Measurements from ENCODE around the gene PRDM16. TPM values are rescaled to one million over a fixed set of nuclear protein-coding genes. Genes with fewer than 3 reads are reported as not detected.

Gene PRDM16
- total RNA-seq, 2 experiments from 2014 or later = not detected

- TF ChIP-seq, protein P1, sequence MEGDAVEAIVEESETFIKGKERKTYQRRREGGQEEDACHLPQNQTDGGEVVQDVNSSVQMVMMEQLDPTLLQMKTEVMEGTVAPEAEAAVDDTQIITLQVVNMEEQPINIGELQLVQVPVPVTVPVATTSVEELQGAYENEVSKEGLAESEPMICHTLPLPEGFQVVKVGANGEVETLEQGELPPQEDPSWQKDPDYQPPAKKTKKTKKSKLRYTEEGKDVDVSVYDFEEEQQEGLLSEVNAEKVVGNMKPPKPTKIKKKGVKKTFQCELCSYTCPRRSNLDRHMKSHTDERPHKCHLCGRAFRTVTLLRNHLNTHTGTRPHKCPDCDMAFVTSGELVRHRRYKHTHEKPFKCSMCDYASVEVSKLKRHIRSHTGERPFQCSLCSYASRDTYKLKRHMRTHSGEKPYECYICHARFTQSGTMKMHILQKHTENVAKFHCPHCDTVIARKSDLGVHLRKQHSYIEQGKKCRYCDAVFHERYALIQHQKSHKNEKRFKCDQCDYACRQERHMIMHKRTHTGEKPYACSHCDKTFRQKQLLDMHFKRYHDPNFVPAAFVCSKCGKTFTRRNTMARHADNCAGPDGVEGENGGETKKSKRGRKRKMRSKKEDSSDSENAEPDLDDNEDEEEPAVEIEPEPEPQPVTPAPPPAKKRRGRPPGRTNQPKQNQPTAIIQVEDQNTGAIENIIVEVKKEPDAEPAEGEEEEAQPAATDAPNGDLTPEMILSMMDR (conservative IDR thresholded peaks at IDR 0.05; ENCODE audit: low read length) = no peak
- TF ChIP-seq EZH2phosphoT487 (IDR thresholded peaks at IDR 0.05; ENCODE audit: borderline replicate concordance, low read depth, low read length) = no peak
- H3K4me1 ChIP-seq (ENCODE audit: insufficient read depth, low read length, poor library complexity, severe bottlenecking) = no peaks in the 10 kb centered on the region
- H3K79me2 ChIP-seq (ENCODE audit: insufficient read depth, low read depth, low read length) = no peaks in the 10 kb centered on the region
- no peak overlapping the region for H3K4me2 ChIP-seq (ENCODE audit: low read length)
- no TSS peak for BruUV-seq (replicated peaks)
- H3K27ac ChIP-seq (ENCODE audit: low read depth, low read length, poor library complexity, severe bottlenecking) = no peak overlapping the region
- no peaks in the 10 kb centered on the region for H3K36me3 ChIP-seq (ENCODE audit: insufficient read depth, low read length)
- no peak overlapping the region for H3K4me3 ChIP-seq (ENCODE audit: low read depth, low read length, poor library complexity, severe bottlenecking)
- H3K9me3 ChIP-seq (ENCODE audit: low read length) = no peaks in the 10 kb centered on the region
- no peaks in the 10 kb centered on the region for H4K20me1 ChIP-seq (ENCODE audit: insufficient read depth, low read length)
- DNase-seq (ENCODE audit: low spot score) = no peak
- H3K9me2 ChIP-seq (ENCODE audit: insufficient read depth, low read length) = no peaks in the 10 kb centered on the region
- intact Hi-C loops (cut with micrococcal nuclease; ENCODE audit: unreplicated experiment) = no loop called here
- H2AFZ ChIP-seq (ENCODE audit: low read length) = no peak overlapping the region
- ChIA-PET POLR2A (no interaction called here), CTCF (ENCODE audit: unreplicated experiment) (no interaction called here)
Observed at GRCh38 chr1:3060127-3060526, 8.9 kb upstream of the PRDM16 start.

DNA sequence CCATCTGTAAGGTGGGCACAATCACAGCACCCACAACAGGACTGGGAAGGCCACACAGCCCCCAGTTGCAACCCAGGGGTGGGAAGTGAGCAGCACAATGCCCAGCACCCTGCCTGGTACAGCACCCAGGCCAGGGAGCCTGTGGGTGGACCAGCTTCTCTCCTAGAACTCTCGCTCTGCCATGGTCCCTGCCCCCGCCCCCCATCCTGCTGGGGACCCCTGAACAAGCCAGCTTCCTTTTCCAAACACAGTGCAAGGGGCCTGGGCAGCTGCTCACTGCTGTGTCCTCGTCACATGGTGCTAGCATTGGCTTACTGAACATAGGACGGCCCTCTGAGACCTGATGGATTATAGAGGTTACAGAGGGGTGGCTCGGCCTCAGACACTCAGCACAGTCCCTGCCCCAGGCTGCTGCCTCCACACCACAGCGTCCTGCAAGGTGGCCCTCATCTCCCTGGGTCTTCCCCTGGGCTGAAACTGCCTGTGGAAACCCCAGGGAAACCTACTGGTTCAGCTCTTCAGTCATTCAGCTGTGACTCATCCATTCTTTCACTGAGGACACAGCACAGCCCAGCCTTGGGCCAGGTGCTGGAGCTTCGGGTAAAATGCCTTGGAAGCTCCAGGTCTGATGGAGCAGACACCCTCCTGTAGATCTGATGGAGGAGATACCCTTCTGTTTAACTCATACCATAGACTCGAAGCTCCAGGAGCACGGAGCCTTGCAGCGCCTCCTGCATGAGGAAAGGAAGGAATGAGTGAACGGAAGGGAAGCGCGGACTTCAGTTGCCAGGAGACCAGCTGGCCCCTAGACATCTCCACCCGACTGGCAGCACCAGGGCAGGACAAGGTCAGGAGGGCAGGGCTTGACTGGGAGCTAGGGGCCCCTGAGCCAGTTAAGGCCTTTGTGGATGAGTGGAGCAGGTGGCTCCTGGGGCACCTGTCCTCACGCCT, 8.1 kb upstream of the PRDM16 start:
- H3K79me2 ChIP-seq (ENCODE audit: insufficient read depth, low read depth, low read length) = no peaks in the 10 kb centered on the region
- H3K9me2 ChIP-seq (ENCODE audit: insufficient read depth, low read length) = no peaks in the 10 kb centered on the region
- CTCF ChIA-PET (ENCODE audit: unreplicated experiment) = no interaction called here
- no peaks in the 10 kb centered on the region for H4K20me1 ChIP-seq (ENCODE audit: insufficient read depth, low read length)
- intact Hi-C loops (cut with micrococcal nuclease; ENCODE audit: unreplicated experiment) = no loop called here
- no peak overlapping the region for H3K4me2 ChIP-seq (ENCODE audit: low read length)
- no peak overlapping the region for H3K4me3 ChIP-seq (ENCODE audit: low read depth, low read length, poor library complexity, severe bottlenecking)
- POLR2A ChIA-PET = no interaction called here
- TF ChIP-seq EZH2phosphoT487 (IDR thresholded peaks at IDR 0.05; ENCODE audit: borderline replicate concordance, low read depth, low read length) = no peak
- TF ChIP-seq, protein P1 (conservative IDR thresholded peaks at IDR 0.05; ENCODE audit: low read length) = no peak
- no peaks in the 10 kb centered on the region for H3K36me3 ChIP-seq (ENCODE audit: insufficient read depth, low read length)
- DNase-seq (ENCODE audit: low spot score) = no peak
- no peak overlapping the region for H2AFZ ChIP-seq (ENCODE audit: low read length)
- no peaks in the 10 kb centered on the region for H3K4me1 ChIP-seq (ENCODE audit: insufficient read depth, low read length, poor library complexity, severe bottlenecking)
- no TSS peak for BruUV-seq (replicated peaks)
- no peaks in the 10 kb centered on the region for H3K9me3 ChIP-seq (ENCODE audit: low read length)
- H3K27ac ChIP-seq (ENCODE audit: low read depth, low read length, poor library complexity, severe bottlenecking) = no peak overlapping the region

GRCh38 chr1:3061566-3061965, 7.4 kb upstream of the PRDM16 start:
- Histone ChIP-seq H3K4me1 (ENCODE audit: insufficient read depth, low read length, poor library complexity, severe bottlenecking) (no peaks in the 10 kb centered on the region), H3K4me3 (ENCODE audit: low read depth, low read length, poor library complexity, severe bottlenecking) (no peak overlapping the region), H3K27ac (ENCODE audit: low read depth, low read length, poor library complexity, severe bottlenecking) (no peak overlapping the region), H3K9me2 (ENCODE audit: insufficient read depth, low read length) (no peaks in the 10 kb centered on the region), H3K79me2 (ENCODE audit: insufficient read depth, low read depth, low read length) (no peaks in the 10 kb centered on the region), H4K20me1 (ENCODE audit: insufficient read depth, low read length) (no peaks in the 10 kb centered on the region), H3K4me2 (ENCODE audit: low read length) (no peak overlapping the region), H3K9me3 (ENCODE audit: low read length) (no peaks in the 10 kb centered on the region), H2AFZ (ENCODE audit: low read length) (no peak overlapping the region), H3K36me3 (ENCODE audit: insufficient read depth, low read length) (no peaks in the 10 kb centered on the region)
- POLR2A ChIA-PET = no interaction called here
- no TSS peak for BruUV-seq (replicated peaks)
- TF ChIP-seq EZH2phosphoT487 (IDR thresholded peaks at IDR 0.05; ENCODE audit: borderline replicate concordance, low read depth, low read length) = no peak
- TF ChIP-seq, protein P1 (conservative IDR thresholded peaks at IDR 0.05; ENCODE audit: low read length) = no peak
- no peak for DNase-seq (ENCODE audit: low spot score)
- intact Hi-C loops (cut with micrococcal nuclease; ENCODE audit: unreplicated experiment) = no loop called here
- CTCF ChIA-PET (ENCODE audit: unreplicated experiment) = no interaction called here
